Measurements from ENCODE around the gene TTC7B.

GRCh38 chr14:90795744-90796143 is 20.5 kb downstream of the TTC7B start:
- TF ChIP-seq, protein P1, sequence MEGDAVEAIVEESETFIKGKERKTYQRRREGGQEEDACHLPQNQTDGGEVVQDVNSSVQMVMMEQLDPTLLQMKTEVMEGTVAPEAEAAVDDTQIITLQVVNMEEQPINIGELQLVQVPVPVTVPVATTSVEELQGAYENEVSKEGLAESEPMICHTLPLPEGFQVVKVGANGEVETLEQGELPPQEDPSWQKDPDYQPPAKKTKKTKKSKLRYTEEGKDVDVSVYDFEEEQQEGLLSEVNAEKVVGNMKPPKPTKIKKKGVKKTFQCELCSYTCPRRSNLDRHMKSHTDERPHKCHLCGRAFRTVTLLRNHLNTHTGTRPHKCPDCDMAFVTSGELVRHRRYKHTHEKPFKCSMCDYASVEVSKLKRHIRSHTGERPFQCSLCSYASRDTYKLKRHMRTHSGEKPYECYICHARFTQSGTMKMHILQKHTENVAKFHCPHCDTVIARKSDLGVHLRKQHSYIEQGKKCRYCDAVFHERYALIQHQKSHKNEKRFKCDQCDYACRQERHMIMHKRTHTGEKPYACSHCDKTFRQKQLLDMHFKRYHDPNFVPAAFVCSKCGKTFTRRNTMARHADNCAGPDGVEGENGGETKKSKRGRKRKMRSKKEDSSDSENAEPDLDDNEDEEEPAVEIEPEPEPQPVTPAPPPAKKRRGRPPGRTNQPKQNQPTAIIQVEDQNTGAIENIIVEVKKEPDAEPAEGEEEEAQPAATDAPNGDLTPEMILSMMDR (IDR thresholded peaks at IDR 0.05; ENCODE audit: low read length), result no peak
- no peak for TF ChIP-seq EZH2 (IDR thresholded peaks at IDR 0.05; ENCODE audit: borderline replicate concordance, low read length)
